Breast epithelium (tissue), 4 donors: ENCODE data around the gene FNIP1. TPM values are rescaled to one million over a fixed set of nuclear protein-coding genes. Genes with fewer than 3 reads are reported as not detected.
"Not testable (repeated sequence)": the region's sequence is repeated elsewhere in the genome, so short reads cannot be mapped to it uniquely, and the experiment has no call there.

Experiments used
- DNase-seq, 2 donors: peaks; one replicate each; pipeline ENCODE4 v3.0.0-alpha.2; 2019; ENCODE audit warnings: low spot score in 2 of 2
- H3K27ac ChIP-seq, 2 donors: fragments of 200-600 bp; sonication (generic) in 1 of 2; one replicate each; pipeline ENCODE4 v1.5.1; 2016 to 2019; ENCODE audit warnings: mild to moderate bottlenecking in 1 of 2
- H3K27me3 ChIP-seq, 2 donors: fragments of 200-600 bp; sonication (generic) in 1 of 2; one replicate each; pipeline versions ENCODE4 v1.5.1 to v1.6.0; 2017 to 2019; ENCODE audit warnings: control low read depth in 1 of 2, mild to moderate bottlenecking in 1 of 2
- H3K36me3 ChIP-seq: fragments of 200-600 bp; one replicate; pipeline ENCODE4 v1.5.1; 2019
- H3K4me1 ChIP-seq, 2 donors: fragments of 200-600 bp; sonication (generic); one replicate each; pipeline ENCODE4 v1.5.1; 2016 to 2019; ENCODE audit warnings: control low read depth in 1 of 2
- H3K4me3 ChIP-seq, 3 donors: fragments of 200-600 bp; sonication (generic); 1 replicate in 2 of 3; 2 replicates in 1 of 3; pipeline ENCODE4 v1.5.1; 2016 to 2019; ENCODE audit warnings: mild to moderate bottlenecking in 3 of 3, moderate library complexity in 2 of 3
- H3K9me3 ChIP-seq, 2 donors: fragments of 200-600 bp; sonication (generic) in 1 of 2; one replicate each; pipeline ENCODE4 v1.5.1; 2016 to 2019; ENCODE audit warnings: control low read depth in 1 of 2
- CTCF ChIP-seq, 3 donors: fragments of 450-650 bp; IDR thresholded peaks; one replicate each; pipeline ENCODE4 v1.5.1; 2016 to 2017; ENCODE audit warnings: antibody characterized with exemption in 3 of 3, mild to moderate bottlenecking in 3 of 3, moderate library complexity in 3 of 3
- POLR2A ChIP-seq: fragments of 450-650 bp; IDR thresholded peaks from one replicate; pipeline ENCODE4 v1.6.1; 2016; ENCODE audit warnings: antibody characterized with exemption, mild to moderate bottlenecking, moderate library complexity
- POLR2AphosphoS5 ChIP-seq, 3 donors: sonication (generic); formaldehyde crosslinking; IDR thresholded peaks; one replicate each; pipeline ENCODE4 v1.6.1; 2017; ENCODE audit warnings: antibody characterized with exemption in 3 of 3
- intact Hi-C: fragments of 100-400 bp; cut with DNase I; formaldehyde crosslinking; loops from one replicate; pipeline ENCODE4 v1.15.1; 2023; ENCODE audit warnings: low total_unique reads
- total RNA-seq, 3 donors: library from RNA; depleted of rRNA; stranded (reverse); fragments of >200 nt; gene quantifications; one replicate each; pipeline ENCODE4 v1.1.0, GENCODE V29; 2016

Gene FNIP1
- total RNA-seq, 3 donors from 2014 or later: 60.3 to 96.3 (median 70.9) TPM

- TF ChIP-seq POLR2AphosphoS5 (IDR thresholded peaks at IDR 0.05) (no peak), CTCF (IDR thresholded peaks at IDR 0.05) (no peak), POLR2A (no peak)
- Histone ChIP-seq H3K27me3 (no peaks in the 10 kb centered on the region), H3K36me3 (no peaks in the 10 kb centered on the region), H3K4me1 (no peaks in the 10 kb centered on the region), H3K4me3 (no peak overlapping the region), H3K9me3 (no peaks in the 10 kb centered on the region), H3K27ac (no peak overlapping the region)
- intact Hi-C loops: no loop called here
- no peak for DNase-seq
These were observed 9.7 kb downstream of the FNIP1 start for GRCh38 chr5:131786900-131787692.

GRCh38 chr5:131786036-131786435 is 10.8 kb downstream of the FNIP1 start:
- DNase-seq: no peak
- Histone ChIP-seq H3K4me3 (no peak overlapping the region), H3K4me1 (no peaks in the 10 kb centered on the region), H3K27me3 (no peaks in the 10 kb centered on the region), H3K27ac (no peak overlapping the region), H3K36me3 (no peaks in the 10 kb centered on the region), H3K9me3 (no peaks in the 10 kb centered on the region)
- TF ChIP-seq POLR2AphosphoS5 (IDR thresholded peaks at IDR 0.05) (no peak), CTCF (IDR thresholded peaks at IDR 0.05) (no peak), POLR2A (no peak)
- intact Hi-C loops: no loop called here

- Histone ChIP-seq H3K27me3 (no peaks in the 10 kb centered on the region), H3K27ac (no peak overlapping the region), H3K36me3 (no peaks in the 10 kb centered on the region), H3K4me1 (no peaks in the 10 kb centered on the region), H3K4me3 (no peak overlapping the region), H3K9me3 (no peaks in the 10 kb centered on the region)
- TF ChIP-seq POLR2A (no peak), CTCF (IDR thresholded peaks at IDR 0.05) (no peak), POLR2AphosphoS5 (IDR thresholded peaks at IDR 0.05) (no peak)
- intact Hi-C loops: no loop called here
- DNase-seq: no peak
These were observed 12.9 kb downstream of the FNIP1 start for GRCh38 chr5:131783874-131784273.

GRCh38 chr5:131783357-131783756 is 13.5 kb downstream of the FNIP1 start:
- no peaks in the 10 kb centered on the region for H3K27me3 ChIP-seq
- no peak for DNase-seq
- no peak overlapping the region for H3K4me3 ChIP-seq
- TF ChIP-seq POLR2A (no peak), POLR2AphosphoS5 (IDR thresholded peaks at IDR 0.05) (no peak), CTCF (IDR thresholded peaks at IDR 0.05) (no peak)
- H3K36me3 ChIP-seq: no peaks in the 10 kb centered on the region
- intact Hi-C loops: no loop called here
- H3K9me3 ChIP-seq: no peaks in the 10 kb centered on the region
- H3K27ac ChIP-seq: no peak overlapping the region
- H3K4me1 ChIP-seq: no peaks in the 10 kb centered on the region

GRCh38 chr5:131782717-131783116 is 14.1 kb downstream of the FNIP1 start:
- Histone ChIP-seq H3K27me3 (no peaks in the 10 kb centered on the region), H3K9me3 (no peaks in the 10 kb centered on the region), H3K36me3 (no peaks in the 10 kb centered on the region), H3K27ac (no peak overlapping the region), H3K4me3 (no peak overlapping the region), H3K4me1 (no peaks in the 10 kb centered on the region)
- no peak for DNase-seq
- intact Hi-C loops: no loop called here
- TF ChIP-seq CTCF (IDR thresholded peaks at IDR 0.05) (no peak), POLR2AphosphoS5 (IDR thresholded peaks at IDR 0.05) (no peak), POLR2A (no peak)

GRCh38 chr5:131778141-131778540 is 18.7 kb downstream of the FNIP1 start:
- H3K27me3 ChIP-seq, H3K4me3 ChIP-seq, DNase-seq, H3K4me1 ChIP-seq, H3K9me3 ChIP-seq, H3K27ac ChIP-seq, intact Hi-C loops, H3K36me3 ChIP-seq: not testable (repeated sequence)
